ENCODE measurements around the gene NIPAL4.
"Not testable (repeated sequence)": the region's sequence is repeated elsewhere in the genome, so short reads cannot be mapped to it uniquely, and the experiment has no call there.

Gene NIPAL4

GRCh38 chr5:157463081-157463480 lies 3.1 kb downstream of the NIPAL4 start:
- no peak for DNase-seq (ENCODE audit: low read depth, low spot score)

GRCh38 chr5:157463621-157464518 lies 3.9 kb downstream of the NIPAL4 start:
- peak; percentile 39 for DNase-seq (ENCODE audit: low read depth, low spot score)

- peak; percentile 84 for DNase-seq (ENCODE audit: low read depth, low spot score)
These were observed 4.6 kb downstream of the NIPAL4 start for GRCh38 chr5:157464519-157465171.

GRCh38 chr5:157468293-157468965 lies 8.4 kb downstream of the NIPAL4 start:
- DNase-seq (ENCODE audit: low read depth, low spot score): no peak

GRCh38 chr5:157469073-157469472 lies 9.1 kb downstream of the NIPAL4 start:
- no peak for DNase-seq (ENCODE audit: low read depth, low spot score)

- DNase-seq (ENCODE audit: low read depth, low spot score): no peak
These were observed 9.7 kb downstream of the NIPAL4 start for GRCh38 chr5:157469687-157470086.

- no peak for DNase-seq (ENCODE audit: low read depth, low spot score)
These were observed 10.6 kb downstream of the NIPAL4 start for GRCh38 chr5:157470631-157471030.

GRCh38 chr5:157471709-157472108 lies 11.7 kb downstream of the NIPAL4 start:
- peak; percentile 48 for DNase-seq (ENCODE audit: low read depth, low spot score)

- DNase-seq (ENCODE audit: low read depth, low spot score): peak; percentile 63
These were observed 13.6 kb downstream of the NIPAL4 start for GRCh38 chr5:157473383-157474320.

- DNase-seq (ENCODE audit: low read depth, low spot score): no peak
These were observed 15.4 kb downstream of the NIPAL4 start for GRCh38 chr5:157475432-157475831.

- peak; percentile 83 for DNase-seq (ENCODE audit: low read depth, low spot score)
These were observed 16.8 kb downstream of the NIPAL4 start for GRCh38 chr5:157476702-157477408.

GRCh38 chr5:157477814-157478494 lies 17.9 kb downstream of the NIPAL4 start:
- no peak for DNase-seq (ENCODE audit: low read depth, low spot score)

GRCh38 chr5:157478726-157479125 lies 18.7 kb downstream of the NIPAL4 start:
- no peak for DNase-seq (ENCODE audit: low read depth, low spot score)

- DNase-seq (ENCODE audit: low read depth, low spot score): no peak
These were observed 19.2 kb downstream of the NIPAL4 start for GRCh38 chr5:157479166-157479565.

GRCh38 chr5:157479612-157480510 lies 19.8 kb downstream of the NIPAL4 start:
- no peak for DNase-seq (ENCODE audit: low read depth, low spot score)

GRCh38 chr5:157481265-157481664 lies 21.3 kb downstream of the NIPAL4 start:
- DNase-seq (ENCODE audit: low read depth, low spot score): no peak

GRCh38 chr5:157481666-157482065 lies 21.7 kb downstream of the NIPAL4 start:
- DNase-seq (ENCODE audit: low read depth, low spot score): no peak

GRCh38 chr5:157482702-157483101 lies 22.7 kb downstream of the NIPAL4 start:
- DNase-seq (ENCODE audit: low read depth, low spot score): not testable (repeated sequence)

- DNase-seq (ENCODE audit: low read depth, low spot score): no peak
These were observed 24.8 kb downstream of the NIPAL4 start for GRCh38 chr5:157484768-157485167.
